ENCODE measurements around the gene BMAL1. TPM values are rescaled to one million over a fixed set of nuclear protein-coding genes. Genes with fewer than 3 reads are reported as not detected.

BMAL1 gene
- total and polyA plus RNA-seq, 2 of the 4 experiments (the other 2 are of a cell fraction): 8.8 to 9.9 TPM

- H2AK5ac ChIP-seq (ENCODE audit: low read depth, low read length): 0 out of 2 replicates have a peak overlapping the region, but pooled peaks have one; percentile 37
- DNase-seq: no peak
- BruUV-seq (replicated peaks): no TSS peak
- H3K9ac ChIP-seq (ENCODE audit: low read depth, low read length): no peak overlapping the region
- no peaks in the 10 kb centered on the region for H3K27me3 ChIP-seq (ENCODE audit: control insufficient read depth, insufficient read depth, low read length)
- no peak overlapping the region for H2AFZ ChIP-seq (replicated peaks; ENCODE audit: low read length, poor library complexity)
- dilution Hi-C loops (cut with HindIII; ENCODE audit: low sequenced_read_pairs, unreplicated experiment): no loop called here
- H2AK9ac ChIP-seq (replicated peaks; ENCODE audit: low read depth, low read length, poor library complexity): no peak overlapping the region
- no peak overlapping the region for H2BK5ac ChIP-seq (ENCODE audit: low read depth, low read length, poor library complexity, severe bottlenecking)
- H3K4me1 ChIP-seq (ENCODE audit: control insufficient read depth, insufficient read depth, low read length): peaks cover 4% of the 10 kb centered on the region; the same call in 1 of the 2 replicates
- no peak overlapping the region for H2BK120ac ChIP-seq (ENCODE audit: low read depth, low read length)
- ATAC-seq (ENCODE audit: low read depth): no peak
- no peak for TF ChIP-seq NFE2L2 (IDR thresholded peaks at IDR 0.05; ENCODE audit: low read depth, low read length)
- no peak for TF ChIP-seq FOS (IDR thresholded peaks at IDR 0.05; ENCODE audit: low read depth, low read length)
- no peak for TF ChIP-seq MXI1 (IDR thresholded peaks at IDR 0.05; ENCODE audit: borderline replicate concordance, low read depth, low read length)
- no peak for TF ChIP-seq POLR2A (IDR thresholded peaks at IDR 0.05; ENCODE audit: low read depth, low read length)
- TF ChIP-seq RFX5 (IDR thresholded peaks at IDR 0.05; ENCODE audit: low read depth, low read length): no peak
- no peak for TF ChIP-seq CTCF (conservative IDR thresholded peaks at IDR 0.05; ENCODE audit: low read depth, low read length)
- no peak for TF ChIP-seq ELK1 (IDR thresholded peaks at IDR 0.05; ENCODE audit: borderline replicate concordance, low read depth, low read length)
- no peak for TF ChIP-seq CEBPB (IDR thresholded peaks at IDR 0.05; ENCODE audit: low read depth, low read length)
- TF ChIP-seq, protein P1, sequence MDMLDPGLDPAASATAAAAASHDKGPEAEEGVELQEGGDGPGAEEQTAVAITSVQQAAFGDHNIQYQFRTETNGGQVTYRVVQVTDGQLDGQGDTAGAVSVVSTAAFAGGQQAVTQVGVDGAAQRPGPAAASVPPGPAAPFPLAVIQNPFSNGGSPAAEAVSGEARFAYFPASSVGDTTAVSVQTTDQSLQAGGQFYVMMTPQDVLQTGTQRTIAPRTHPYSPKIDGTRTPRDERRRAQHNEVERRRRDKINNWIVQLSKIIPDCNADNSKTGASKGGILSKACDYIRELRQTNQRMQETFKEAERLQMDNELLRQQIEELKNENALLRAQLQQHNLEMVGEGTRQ (IDR thresholded peaks at IDR 0.05; ENCODE audit: low read depth, low read length): no peak
- no peak for TF ChIP-seq MAFK (IDR thresholded peaks at IDR 0.05; ENCODE audit: low read depth, low read length)
- no peak for TF ChIP-seq CHD1 (IDR thresholded peaks at IDR 0.05; ENCODE audit: low read depth, low read length)
- TF ChIP-seq RCOR1 (IDR thresholded peaks at IDR 0.05; ENCODE audit: insufficient replicate concordance, low read length): no peak
- TF ChIP-seq BHLHE40 (IDR thresholded peaks at IDR 0.05; ENCODE audit: low read depth, low read length): no peak
- no peak for TF ChIP-seq RAD21 (IDR thresholded peaks at IDR 0.05; ENCODE audit: low read length)
- no peak for TF ChIP-seq SMC3 (IDR thresholded peaks at IDR 0.05; ENCODE audit: low read depth, low read length)
- no peak for TF ChIP-seq MAZ (IDR thresholded peaks at IDR 0.05; ENCODE audit: borderline replicate concordance, low read depth, low read length)
- H4K8ac ChIP-seq (ENCODE audit: low read depth in 2 of 2, low read length in 2 of 2): no peak overlapping the region
- CTCF ChIA-PET: no interaction called here
- no peak overlapping the region for H3K27ac ChIP-seq (ENCODE audit: insufficient read depth, low read length)
- no peak overlapping the region for H3K4me3 ChIP-seq (ENCODE audit: insufficient read depth, low read depth, low read length)
- H3K79me1 ChIP-seq (ENCODE audit: low read depth in 1 of 2, low read length in 2 of 2): peaks cover 17 to 60% of the 10 kb centered on the region in 2 experiments
- H3K4ac ChIP-seq (ENCODE audit: low read depth, low read length): no peak overlapping the region
- H3K9me3 ChIP-seq (ENCODE audit: control insufficient read depth, insufficient read depth, low read length): no peaks in the 10 kb centered on the region
- no peak overlapping the region for H4K5ac ChIP-seq (ENCODE audit: low read depth, low read length)
- H3K14ac ChIP-seq (replicated peaks; ENCODE audit: low read depth, low read length): no peak overlapping the region
- H4K20me1 ChIP-seq (ENCODE audit: insufficient read depth, low read length): peaks cover 47% of the 10 kb centered on the region
- H2BK15ac ChIP-seq (ENCODE audit: low read depth, low read length): peak overlapping the region; percentile 18; the same call in 1 of the 3 replicates
- 0 out of 2 replicates have a peak overlapping the region, but pooled peaks have one; percentile 1 for H3K23ac ChIP-seq (ENCODE audit: low read depth, low read length)
- H4K91ac ChIP-seq (ENCODE audit: insufficient read depth, low read depth, low read length): no peak overlapping the region
- no CpG with 5 or more reads among the region's 3 CpGs for WGBS, 2 experiments (ENCODE audit: extremely low coverage in 2 of 2, insufficient read length in 1 of 2)
- no peak overlapping the region for H3K56ac ChIP-seq (ENCODE audit: extremely low read depth, insufficient read depth, low read length)
- intact Hi-C loops (cut with micrococcal nuclease): no loop called here
- no peaks in the 10 kb centered on the region for H3K36me3 ChIP-seq (ENCODE audit: control insufficient read depth, insufficient read depth, low read length)
- H3K4me2 ChIP-seq (ENCODE audit: low read depth, low read length): no peak overlapping the region
- POLR2A ChIA-PET (ENCODE audit: unreplicated experiment): no interaction called here
- H3K18ac ChIP-seq (ENCODE audit: low read depth, low read length): no peak overlapping the region
- in situ Hi-C loops (cut with MboI; ENCODE audit: low sequenced_read_pairs): no loop called here
- peaks cover 21% of the 10 kb centered on the region; the same call in 1 of the 2 replicates for H3K9me1 ChIP-seq (ENCODE audit: insufficient read depth, low read length)
- no peak overlapping the region for H2BK20ac ChIP-seq (ENCODE audit: low read depth, low read length)
Observed at GRCh38 chr11:13280777-13281176, 3.2 kb downstream of the BMAL1 start.

Measured in IMR-90 (cell line).